NT2/D1 (cell line): ENCODE results near the gene MPV17L.

Experiments used
- SUZ12 ChIP-seq: IDR thresholded peaks from 2 replicates; pipeline ENCODE4 v1.6.1; 2011; ENCODE audit not compliant: insufficient read length, insufficient read depth; ENCODE audit errors: extremely low read depth
- YY1 ChIP-seq: IDR thresholded peaks from 2 replicates; pipeline ENCODE4 v1.6.1; 2011; ENCODE audit not compliant: insufficient read length, insufficient read depth
- ZNF274 ChIP-seq: IDR thresholded peaks from 2 replicates; pipeline ENCODE4 v1.6.1; 2011; ENCODE audit warnings: mild to moderate bottlenecking, low read depth, low read length

- TF ChIP-seq YY1 (no peak), ZNF274 (no peak), SUZ12 (no peak)
These were observed 62.4 kb downstream of the MPV17L start for GRCh38 chr16:15457958-15458357.
